AG04449 (cell line): Measurements from ENCODE around the gene JPH3.

Source experiments
- CTCF ChIA-PET: fragments of 350-600 bp; formaldehyde crosslinking; extraction: SDS; loops from one replicate; lab custom pipeline; 2021; ENCODE audit warnings: antibody characterized with exemption; lab: Yijun Ruan, JAX
- POLR2A ChIA-PET: fragments of 400-600, 350-600 bp; formaldehyde crosslinking; extraction: SDS; loops from one replicate; lab custom pipeline; 2020; ENCODE audit warnings: antibody characterized with exemption, inconsistent platforms; lab: Yijun Ruan, JAX
- DNase-seq: peaks from one replicate; pipeline ENCODE4 v3.0.0-alpha.2; 2010; ENCODE audit warnings: low read depth, low spot score
- H3K4me3 ChIP-seq: 2 replicates; pipeline ENCODE4 v1.5.1; 2011; ENCODE audit warnings: low read depth, mild to moderate bottlenecking, control low read depth, low read length
- CTCF ChIP-seq: IDR thresholded peaks from one replicate; pipeline ENCODE4 v1.5.1; 2011; ENCODE audit warnings: mild to moderate bottlenecking, moderate library complexity, low read length, control low read depth, inconsistent platforms; ENCODE audit not compliant: insufficient read depth; ENCODE audit errors: missing control alignments

JPH3 gene

GRCh38 chr16:87558682-87559081, 43.6 kb upstream of the JPH3 start:
- CTCF ChIA-PET: no interaction called here
- TF ChIP-seq CTCF: no peak

GRCh38 chr16:87559945-87560344, 42.4 kb upstream of the JPH3 start:
- H3K4me3 ChIP-seq: no peak overlapping the region
- ChIA-PET POLR2A (no interaction called here), CTCF (interaction anchor here (0.8 kb wide), 1 partner anchor 9 kb away, joined by 3 read pairs; no protein-coding TSS in a partner anchor)
- DNase-seq: no peak
- no peak for TF ChIP-seq CTCF

More at GRCh38 chr16:87558682-87559081, 43.6 kb upstream of the JPH3 start:
- POLR2A ChIA-PET: no interaction called here
- H3K4me3 ChIP-seq: no peak overlapping the region
- no peak for DNase-seq

- no peak overlapping the region for H3K4me3 ChIP-seq
- CTCF ChIA-PET: interaction anchor here (0.6 to 1.1 kb wide), 3 partner anchors 10 to 311 kb away, joined by 3 read pairs; no protein-coding TSS in a partner anchor
- POLR2A ChIA-PET: no interaction called here
- no peak for DNase-seq
- TF ChIP-seq CTCF: no peak
Measured at GRCh38 chr16:87560428-87561199, 41.7 kb upstream of the JPH3 start.

GRCh38 chr16:87561200-87562105, 40.9 kb upstream of the JPH3 start:
- ChIA-PET POLR2A (no interaction called here), CTCF (interaction anchor here (0.6 to 2.2 kb wide), 7 partner anchors 9 to 310 kb away, joined by 3 to 7 read pairs (median 5); no protein-coding TSS in a partner anchor)

GRCh38 chr16:87562201-87562600, 40.1 kb upstream of the JPH3 start:
- DNase-seq: no peak
- no peak for TF ChIP-seq CTCF
- ChIA-PET POLR2A (interaction anchor here (0.9 kb wide), 1 partner anchor 20 kb away, joined by 3 read pairs; no protein-coding TSS in a partner anchor), CTCF (interaction anchor here (1.3 to 2.2 kb wide), 5 partner anchors 9 to 146 kb away, joined by 4 to 7 read pairs (median 5); no protein-coding TSS in a partner anchor)
- H3K4me3 ChIP-seq: no peak overlapping the region

More at GRCh38 chr16:87561200-87562105, 40.9 kb upstream of the JPH3 start:
- no peak overlapping the region for H3K4me3 ChIP-seq
- no peak for DNase-seq
- no peak for TF ChIP-seq CTCF
